GM11168 (cell line): ENCODE measurements around the gene ELK1.

Experiments used
- in situ Hi-C: fragments of 300-500 bp; cut with MboI; formaldehyde crosslinking; loops from one replicate; pipeline ENCODE4 v1.12.0; 2022; ENCODE audit warnings: low sequenced_read_pairs; ENCODE audit not compliant: unreplicated experiment

ELK1 gene

GRCh38 chrX:47648376-47648775 is 2.0 kb downstream of the ELK1 start:
- in situ Hi-C loops, result no loop called here

- in situ Hi-C loops, result no loop called here
Observed at GRCh38 chrX:47646636-47647035, 3.7 kb downstream of the ELK1 start.

GRCh38 chrX:47645530-47645929 is 4.8 kb downstream of the ELK1 start:
- in situ Hi-C loops, result no loop called here

GRCh38 chrX:47644557-47645091 is 5.7 kb downstream of the ELK1 start:
- in situ Hi-C loops, result no loop called here

GRCh38 chrX:47643926-47644325 is 6.4 kb downstream of the ELK1 start:
- in situ Hi-C loops, result no loop called here

GRCh38 chrX:47638816-47639215 is 11.5 kb downstream of the ELK1 start:
- in situ Hi-C loops, result no loop called here

GRCh38 chrX:47637546-47638195 is 12.7 kb downstream of the ELK1 start:
- in situ Hi-C loops, result no loop called here

- in situ Hi-C loops, result no loop called here
Observed at GRCh38 chrX:47634871-47635575, 15.3 kb downstream of the ELK1 start.

- in situ Hi-C loops, result no loop called here
Observed at GRCh38 chrX:47633689-47634590, 16.4 kb downstream of the ELK1 start.

GRCh38 chrX:47632666-47633065 is 17.7 kb downstream of the ELK1 start:
- in situ Hi-C loops, result no loop called here

- in situ Hi-C loops, result no loop called here
Observed at GRCh38 chrX:47631676-47632075, 18.7 kb downstream of the ELK1 start.

GRCh38 chrX:47629419-47630200 is 20.8 kb downstream of the ELK1 start, which contains the start of gene CFP:
TSS of gene CFP (minus strand) at chrX:47629930. CDS start at chrX:47629844, 86 bp downstream.
- in situ Hi-C loops, result no loop called here

GRCh38 chrX:47628982-47629381 is 21.4 kb downstream of the ELK1 start:
- in situ Hi-C loops, result no loop called here

- in situ Hi-C loops, result no loop called here
Observed at GRCh38 chrX:47625365-47625764, 25.0 kb downstream of the ELK1 start.

- in situ Hi-C loops, result no loop called here
Observed at GRCh38 chrX:47623540-47624027, 26.8 kb downstream of the ELK1 start.

- in situ Hi-C loops, result no loop called here
Observed at GRCh38 chrX:47621851-47622250, 28.5 kb downstream of the ELK1 start.

- in situ Hi-C loops, result no loop called here
Observed at GRCh38 chrX:47620303-47620685, 30.1 kb downstream of the ELK1 start.

GRCh38 chrX:47619486-47620302 is 30.7 kb downstream of the ELK1 start, which contains the start of gene SYN1:
TSS of gene SYN1 (minus strand) at chrX:47619857. CDS start at chrX:47619728, 129 bp downstream.
- in situ Hi-C loops, result no loop called here
